GM19238 (cell line): ENCODE data around the gene MANSC1.

Source experiments
- DNase-seq: peaks from one replicate; pipeline ENCODE4 v3.0.0; 2011; ENCODE audit warnings: low spot score; ENCODE audit not compliant: insufficient read length

MANSC1 gene

DNA sequence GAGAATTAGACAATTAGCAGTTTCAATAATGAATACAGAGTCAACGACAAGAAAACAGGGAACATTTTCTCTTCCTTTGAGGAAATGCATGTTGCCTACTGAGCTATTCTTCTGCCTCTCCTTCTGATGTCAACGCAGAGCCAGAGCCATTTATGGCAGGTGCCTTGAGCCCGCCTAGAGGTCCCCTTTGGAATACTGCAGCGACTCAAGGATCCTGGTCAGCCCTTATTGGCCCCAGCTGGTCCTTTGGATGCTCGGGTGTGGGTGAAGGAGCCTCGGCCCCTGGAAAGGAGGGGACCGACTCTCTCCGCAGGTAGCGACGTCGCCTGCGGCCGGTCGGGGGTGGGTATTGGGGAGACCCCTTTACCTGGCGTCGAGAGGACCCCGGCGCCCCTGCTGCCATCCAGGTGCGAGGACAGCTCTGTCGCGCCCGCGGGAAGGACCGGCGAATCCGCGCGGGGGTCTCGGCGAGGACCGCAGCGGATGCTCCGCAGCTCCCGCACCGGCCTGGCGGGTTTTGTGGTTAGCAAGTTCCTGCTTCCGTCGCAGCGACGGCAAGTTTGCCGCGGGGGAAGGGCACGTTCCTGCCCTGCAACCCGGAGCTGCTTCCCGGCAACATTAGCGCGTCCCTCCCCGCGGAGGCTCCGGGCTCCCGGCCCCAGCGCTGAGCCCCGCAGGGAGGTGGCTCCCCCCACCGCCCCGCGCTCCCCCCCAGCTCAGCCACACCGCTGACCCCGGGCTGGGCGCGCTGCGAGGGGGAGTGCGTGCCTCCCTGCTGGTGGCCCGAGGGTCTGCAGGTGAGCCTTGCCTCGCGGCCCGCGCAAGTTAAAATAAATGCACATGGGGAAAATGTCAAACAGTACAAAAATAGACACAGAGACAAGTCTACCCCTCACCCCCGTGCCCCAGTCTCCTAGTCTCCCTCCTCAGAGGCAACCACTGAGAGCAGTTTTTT is at the start of gene MANSC1:
Gene MANSC1 (minus strand): TSS at position 532 of the 955 bp plus-strand sequence. CDS start 6,928 bp downstream, outside the sequence.
- no peak for DNase-seq

DNA sequence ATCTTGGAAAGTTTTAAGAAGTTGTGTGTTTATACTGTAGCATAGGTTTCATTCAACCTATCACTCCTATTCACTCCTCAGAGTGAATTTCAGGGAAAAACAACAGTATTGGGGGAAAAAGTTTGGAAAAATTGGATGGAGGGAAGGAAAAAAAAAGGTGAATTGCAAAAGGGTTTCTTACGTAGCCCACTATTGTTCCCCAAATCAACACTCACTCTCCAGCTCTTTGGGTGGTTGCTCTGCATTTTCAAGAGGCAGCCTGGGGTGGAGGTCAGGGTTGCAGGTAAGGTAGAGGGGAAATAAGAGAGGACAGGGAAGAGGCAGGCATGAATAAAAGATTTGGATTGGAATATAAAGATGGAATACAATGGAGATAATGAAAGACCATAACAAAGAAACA is 49.1 kb upstream of the MANSC1 start:
- DNase-seq: no peak

DNA sequence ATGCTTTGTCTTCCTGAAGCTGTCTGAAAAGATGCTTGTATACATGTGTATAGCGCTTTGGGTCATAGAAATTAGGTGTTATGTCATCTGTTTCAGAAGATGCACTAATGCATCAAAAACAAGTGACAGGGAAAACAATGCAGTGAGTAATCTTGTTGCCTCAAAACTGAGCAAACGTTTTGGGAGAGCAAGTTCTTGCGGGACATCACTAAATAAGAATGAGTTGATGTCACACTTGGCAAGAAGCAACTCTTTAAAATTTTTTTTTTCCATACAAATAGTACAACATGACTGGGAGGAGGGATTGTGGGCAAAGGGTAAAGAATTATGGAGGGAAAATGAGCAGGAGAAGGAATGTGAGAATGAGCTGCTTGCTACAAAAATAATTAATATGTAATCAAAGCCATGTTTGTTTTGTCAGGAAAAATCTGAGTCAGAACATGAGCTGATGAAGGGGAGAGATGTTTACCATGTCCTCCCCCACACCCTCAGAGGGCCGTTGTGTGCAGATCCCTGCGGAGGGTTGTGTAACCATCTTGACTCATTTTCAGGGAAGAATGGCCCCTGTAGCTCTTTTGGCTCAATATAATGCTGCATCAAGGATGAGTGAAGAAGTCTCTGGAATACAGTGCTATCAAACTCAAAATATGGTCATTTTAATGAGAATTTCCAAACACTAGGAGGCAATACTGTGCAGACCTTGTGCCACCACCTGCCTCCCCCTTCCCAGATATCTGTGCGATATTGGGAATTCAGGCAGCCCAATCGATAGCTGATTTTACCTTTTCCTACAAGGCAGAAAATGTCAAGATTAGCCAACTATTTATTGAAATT is 48.2 kb upstream of the MANSC1 start:
- no peak for DNase-seq

DNA sequence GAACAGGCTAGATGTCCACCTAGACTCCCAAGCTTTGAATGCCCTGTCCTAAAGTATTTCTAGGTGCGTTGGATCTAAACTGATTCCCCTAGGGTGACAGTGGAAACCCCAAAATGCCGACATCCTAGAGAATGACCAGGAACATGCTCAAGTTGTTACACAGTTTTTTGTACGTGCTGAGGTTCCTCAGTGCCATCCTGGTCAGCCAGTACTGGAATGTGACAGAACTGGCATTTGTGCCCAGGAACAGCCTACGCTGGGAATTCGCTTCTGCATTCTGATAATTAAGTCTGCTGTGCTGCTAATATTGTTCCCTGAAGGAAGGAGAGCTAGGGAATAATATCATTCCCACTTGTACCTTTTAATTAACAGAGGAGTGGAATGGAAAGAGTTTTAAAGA is 47.1 kb upstream of the MANSC1 start:
- DNase-seq: no peak

DNA sequence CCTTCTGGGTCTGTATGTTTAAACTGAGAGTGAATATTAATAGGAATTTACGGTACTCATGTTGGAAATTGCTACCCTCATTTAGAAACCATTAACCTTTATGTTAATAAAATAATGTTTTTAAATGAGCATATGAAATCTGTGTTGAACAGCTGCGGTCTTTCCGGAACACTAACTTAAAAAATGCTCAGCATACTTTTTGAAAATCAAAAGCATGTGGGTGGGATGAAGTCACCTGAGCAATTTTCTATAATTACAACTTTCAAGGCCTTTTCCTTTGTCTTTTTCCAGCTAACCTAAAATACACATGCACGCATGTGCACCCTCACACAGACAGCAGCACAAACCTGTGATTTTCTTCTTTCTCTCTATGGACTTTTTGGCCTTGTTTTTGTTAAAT is 46.7 kb upstream of the MANSC1 start:
- no peak for DNase-seq

DNA sequence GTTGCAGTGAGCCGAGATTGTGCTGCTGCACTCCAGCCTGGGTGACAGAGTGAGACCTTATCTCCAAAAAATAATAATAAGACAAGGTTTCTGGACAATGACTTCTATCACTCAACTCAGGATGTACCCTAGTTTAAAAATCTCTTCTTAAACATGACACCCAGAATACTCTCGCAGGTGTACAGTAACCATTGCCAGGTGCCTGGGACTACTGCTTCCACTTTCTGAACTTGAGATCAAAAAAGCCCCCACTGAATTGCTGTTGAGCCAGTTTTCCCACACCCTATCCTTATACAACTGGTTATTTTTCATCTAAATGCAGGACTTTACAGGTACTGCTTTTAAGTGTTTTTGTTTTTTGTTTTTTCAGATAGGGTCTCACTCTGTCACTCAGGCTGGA is 43.1 kb upstream of the MANSC1 start:
- no peak for DNase-seq

DNA sequence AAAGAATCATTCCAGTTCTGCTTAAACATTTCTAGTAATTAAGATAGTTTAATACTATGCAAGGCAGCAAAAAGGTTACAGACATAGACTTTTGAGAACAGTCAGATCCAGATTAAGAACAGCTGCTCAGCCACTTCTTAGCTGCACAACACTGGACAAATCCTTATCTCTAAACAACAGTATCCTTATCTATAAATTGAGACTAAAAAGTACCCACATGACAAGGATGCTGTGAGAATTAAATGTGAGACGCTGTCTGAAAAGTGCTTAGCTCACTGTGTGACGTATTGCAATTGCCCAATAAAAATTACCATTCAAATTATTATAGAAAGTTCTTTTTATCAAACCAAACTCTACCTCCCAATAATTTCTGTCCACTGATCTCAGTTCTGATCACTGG is 42.4 kb upstream of the MANSC1 start:
- DNase-seq: no peak

DNA sequence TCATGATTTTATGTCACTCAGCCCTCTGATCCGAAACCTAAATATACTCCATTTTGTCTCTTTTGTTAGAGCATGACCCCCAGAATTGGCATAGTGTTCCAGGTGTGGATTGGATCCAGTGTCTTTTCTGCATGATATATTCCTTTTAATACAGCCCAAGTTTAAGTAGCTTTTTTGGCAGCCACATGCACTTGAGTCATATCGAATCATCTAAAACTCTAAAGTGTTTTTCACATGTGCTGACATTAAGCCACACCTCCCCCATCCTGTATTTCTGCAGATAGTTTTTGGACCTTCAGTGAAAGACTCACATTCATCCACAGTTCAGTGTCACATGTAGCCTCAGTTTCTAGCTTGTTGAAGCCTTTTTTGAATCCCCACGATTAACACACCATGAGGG is 37.5 kb upstream of the MANSC1 start:
- DNase-seq: no peak

DNA sequence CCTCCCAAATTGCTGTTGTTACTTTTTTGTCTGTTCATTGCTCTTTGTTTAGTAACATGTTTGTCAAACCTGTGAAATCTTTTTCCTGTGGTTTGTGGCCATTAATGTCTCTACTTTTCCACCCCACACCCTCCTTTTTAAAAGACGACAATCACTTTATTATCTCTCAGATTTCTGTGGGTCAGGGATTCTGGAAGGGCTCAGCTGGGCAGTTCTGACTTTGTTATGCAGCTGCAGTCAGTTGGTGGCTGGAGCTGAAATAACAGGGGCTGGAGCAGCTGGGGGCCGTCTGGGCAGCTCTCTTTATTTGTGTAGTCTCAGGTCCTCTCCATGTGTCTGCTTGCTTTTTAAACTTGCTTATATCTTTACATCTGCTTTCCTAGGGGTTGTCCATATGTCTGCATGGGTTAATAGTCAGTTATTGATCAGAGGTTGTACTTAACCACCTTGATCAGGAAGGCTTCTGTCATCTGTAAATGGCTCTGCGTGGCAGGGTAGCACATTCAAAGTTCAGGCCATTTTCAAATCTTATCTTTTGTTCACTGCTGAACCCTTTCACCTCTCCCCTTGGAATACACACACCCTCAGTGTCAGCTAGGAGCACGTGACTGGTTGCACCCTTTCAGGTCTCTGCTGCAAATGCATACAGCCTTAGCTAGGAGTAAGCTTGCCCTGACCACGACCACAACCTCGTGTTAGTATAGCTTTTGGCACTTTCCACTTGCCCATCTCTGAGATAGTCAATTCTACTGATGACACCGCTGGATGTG is 34.7 kb upstream of the MANSC1 start:
- no peak for DNase-seq

DNA sequence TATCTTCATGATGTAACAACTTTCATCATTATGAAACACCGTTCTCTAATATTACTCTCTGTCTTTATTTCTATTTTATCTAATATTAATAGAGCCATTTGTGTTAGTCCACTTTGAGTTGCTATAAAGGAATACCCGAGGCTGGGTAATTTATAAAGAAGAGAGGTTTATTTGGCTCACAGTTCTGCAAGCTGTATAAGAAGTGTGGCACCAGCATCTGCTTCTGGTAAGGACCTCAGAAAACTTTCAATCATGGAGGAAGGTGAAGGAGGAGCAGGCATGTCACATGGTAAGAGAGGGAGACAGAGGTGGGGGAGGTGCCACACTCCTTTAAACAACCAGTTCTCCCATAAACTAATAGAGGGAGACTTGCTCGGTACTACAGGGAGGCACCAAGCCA is 31.9 kb upstream of the MANSC1 start:
- no peak for DNase-seq

DNA sequence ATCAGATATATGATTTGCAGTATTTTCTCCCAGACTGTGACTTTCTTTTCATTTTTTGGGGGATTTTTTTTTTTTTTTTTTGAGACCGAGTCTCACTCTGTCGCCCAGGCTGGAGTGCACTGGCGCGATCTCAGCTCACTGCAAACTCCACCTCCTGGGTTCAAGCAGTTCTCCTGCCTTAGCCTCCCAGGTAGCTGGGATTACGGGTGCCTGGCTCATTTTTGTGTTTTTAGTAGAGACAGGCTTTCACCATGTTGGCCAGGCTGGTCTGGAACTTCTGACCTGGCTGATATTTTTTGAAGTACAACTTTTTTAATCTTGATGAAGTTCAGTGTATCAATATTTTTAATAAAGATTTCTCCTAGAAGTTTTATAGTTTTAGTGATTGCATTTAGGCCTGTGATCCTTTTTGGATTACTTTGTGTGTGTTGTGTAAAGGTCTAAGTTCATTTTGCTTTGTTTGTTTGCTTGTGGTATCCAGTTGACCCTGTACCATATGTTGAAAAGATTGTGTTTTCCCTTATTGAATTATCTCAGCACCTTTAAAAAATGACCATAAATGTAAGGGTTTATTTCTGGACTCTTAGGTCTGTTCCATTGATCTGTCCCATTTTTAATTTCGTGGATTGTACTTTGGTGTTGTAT is 31.0 kb upstream of the MANSC1 start:
- no peak for DNase-seq

DNA sequence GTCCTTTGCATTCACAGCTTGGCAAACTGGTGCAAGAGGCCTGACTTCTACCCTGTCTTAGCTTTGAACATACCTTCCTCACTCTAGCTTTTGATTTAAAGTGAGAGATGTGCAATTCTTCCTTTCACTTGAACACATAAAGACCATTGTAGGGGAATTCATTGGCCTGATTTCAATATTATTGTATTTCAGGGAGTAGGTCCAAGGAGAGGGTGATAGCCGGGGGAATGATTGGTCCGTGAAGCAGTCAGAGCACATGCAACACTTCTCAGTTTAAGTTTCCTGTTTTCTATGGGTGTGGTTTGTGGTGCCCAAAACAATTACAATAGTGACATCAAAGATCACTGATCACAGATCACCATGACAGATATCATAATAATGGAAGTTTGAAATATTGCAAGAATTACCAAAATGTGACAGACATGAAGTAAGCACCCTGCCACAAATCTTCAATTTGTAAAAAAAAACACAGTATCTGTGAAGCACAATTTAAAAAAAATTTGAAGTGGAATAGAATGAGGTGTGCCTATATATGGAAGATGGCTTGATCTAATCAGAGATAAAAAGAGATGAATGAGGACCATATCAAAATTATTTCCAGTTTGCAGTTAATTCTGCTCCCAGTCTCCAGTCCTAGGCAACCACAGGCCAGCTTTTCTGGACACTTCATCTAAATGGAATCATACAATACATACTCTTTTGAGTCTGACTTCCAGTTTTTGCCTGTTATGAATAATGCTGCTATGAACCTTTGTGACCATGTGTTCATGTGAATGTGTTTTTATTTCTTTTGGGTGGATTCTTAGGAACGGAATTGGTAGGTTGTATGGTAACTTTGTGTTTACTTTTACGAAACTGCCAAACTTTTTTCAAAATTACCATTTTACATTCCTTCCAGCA is 30.0 kb upstream of the MANSC1 start:
- DNase-seq: no peak

DNA sequence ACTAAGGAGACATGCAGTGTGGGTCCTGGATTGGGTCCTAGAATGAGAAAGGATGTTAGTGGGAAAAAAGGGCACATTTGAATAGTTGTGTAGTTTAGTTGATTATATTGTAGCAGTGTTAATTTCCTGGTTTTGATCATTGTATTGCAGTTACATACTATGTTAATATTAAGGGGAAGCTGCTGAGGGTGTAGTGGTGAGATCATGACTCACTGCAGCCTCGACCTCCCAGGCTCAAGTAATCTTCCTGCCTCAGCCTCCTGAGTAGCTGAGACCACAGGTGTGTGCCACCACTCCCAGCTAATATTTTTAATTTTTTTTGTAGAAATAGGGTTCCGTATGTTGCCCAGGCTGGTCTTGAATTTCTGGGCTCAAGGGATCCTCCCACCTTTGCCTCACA is 28.6 kb upstream of the MANSC1 start:
- DNase-seq: no peak

DNA sequence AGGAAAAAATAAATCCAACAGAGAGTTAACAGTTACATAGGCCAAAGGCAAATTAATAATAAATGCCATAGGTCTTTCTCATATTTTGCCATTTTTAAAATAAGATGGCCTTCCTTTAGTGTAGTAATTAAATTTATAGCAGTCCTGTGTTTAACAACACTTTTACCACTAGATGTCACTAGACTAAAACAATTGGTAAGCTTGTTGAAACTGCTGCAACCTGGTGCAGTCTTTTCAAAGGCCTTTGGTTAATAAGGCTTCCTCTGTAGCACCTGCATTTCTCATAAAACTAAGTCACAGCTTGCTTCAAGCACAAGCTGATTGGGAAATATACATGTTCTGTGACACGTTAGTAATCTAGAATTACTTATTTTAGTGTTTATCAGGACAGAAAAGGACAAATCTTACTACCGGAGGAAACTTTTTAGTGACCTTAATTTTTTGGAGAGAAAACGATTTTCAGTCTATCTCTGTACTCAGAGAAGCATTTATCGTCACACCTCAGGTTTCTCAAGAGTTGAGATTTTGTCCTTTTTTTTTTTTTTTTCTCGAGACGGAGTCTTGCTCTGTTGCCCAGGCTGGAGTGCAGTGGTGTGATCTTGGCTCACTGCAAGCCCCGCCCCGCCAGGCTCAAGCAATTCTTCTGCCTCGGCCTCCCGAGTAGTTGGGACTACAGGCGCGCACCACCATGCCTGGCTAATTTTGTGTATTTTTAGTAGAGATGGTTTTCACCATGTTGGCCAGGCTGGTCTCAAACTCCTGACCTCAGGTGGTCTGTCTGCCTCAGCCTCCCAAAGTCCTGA is 26.8 kb upstream of the MANSC1 start:
- DNase-seq: peak; percentile 32

DNA sequence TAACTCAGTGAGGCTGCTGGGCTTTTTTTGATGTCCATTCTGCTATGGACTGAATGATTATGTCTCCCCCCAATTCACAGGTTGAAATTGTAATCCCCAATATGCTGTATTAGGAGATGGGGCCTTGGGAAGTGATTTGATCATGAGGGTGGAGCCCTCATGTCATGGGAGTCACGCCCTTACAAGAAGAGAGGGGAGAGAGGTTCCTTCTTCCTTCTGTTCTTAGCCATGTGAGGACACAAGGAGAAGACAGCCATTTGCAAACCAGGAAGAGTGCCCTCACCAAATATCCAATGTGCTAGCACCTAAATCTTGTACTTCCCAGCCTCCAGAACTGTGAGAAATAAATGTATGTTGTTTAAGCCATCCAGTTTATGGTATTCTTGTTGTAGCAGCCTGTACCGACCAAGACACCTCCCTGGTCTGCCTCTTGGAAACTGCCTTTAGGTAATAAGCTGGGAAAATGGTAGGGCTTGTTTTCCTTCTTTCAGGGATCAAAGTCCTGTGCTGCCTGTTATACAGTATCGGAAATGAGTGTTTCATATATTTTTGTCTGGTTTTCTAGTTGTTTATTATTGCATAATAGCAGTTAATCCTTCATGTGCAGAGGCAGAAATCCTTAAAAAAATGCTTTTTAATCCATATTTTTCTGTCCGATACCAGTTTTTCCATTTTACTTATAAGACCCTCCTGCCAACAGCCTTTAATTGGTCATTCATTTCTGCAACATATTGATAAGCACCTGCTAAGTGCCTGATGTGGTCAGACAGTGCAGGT is 23.1 kb upstream of the MANSC1 start:
- DNase-seq: no peak

DNA sequence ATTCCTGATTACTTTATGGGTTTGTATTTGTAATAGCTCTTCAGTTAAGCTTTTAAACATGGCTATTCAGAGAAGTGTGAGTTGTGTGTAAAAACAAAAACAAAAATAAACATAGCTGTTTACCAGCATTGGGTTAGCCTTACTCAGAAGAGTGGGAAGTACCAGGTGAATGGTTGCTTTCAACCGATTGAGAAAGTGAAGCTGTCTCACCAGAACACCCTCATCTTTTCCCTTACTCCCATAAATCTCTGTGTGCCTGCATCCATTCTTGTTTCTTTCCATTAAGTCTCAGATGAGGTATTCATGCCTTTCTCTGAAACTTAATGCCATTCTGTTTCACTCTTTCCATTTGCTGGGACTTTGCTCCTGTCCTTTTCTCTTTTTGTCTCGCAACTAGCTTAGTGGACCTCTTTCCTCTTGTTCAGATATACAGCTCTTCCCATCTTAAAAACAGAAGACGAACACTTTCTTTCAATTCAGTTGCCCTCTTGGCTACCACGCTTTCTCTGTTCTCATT is 17.5 kb upstream of the MANSC1 start:
- DNase-seq: no peak

DNA sequence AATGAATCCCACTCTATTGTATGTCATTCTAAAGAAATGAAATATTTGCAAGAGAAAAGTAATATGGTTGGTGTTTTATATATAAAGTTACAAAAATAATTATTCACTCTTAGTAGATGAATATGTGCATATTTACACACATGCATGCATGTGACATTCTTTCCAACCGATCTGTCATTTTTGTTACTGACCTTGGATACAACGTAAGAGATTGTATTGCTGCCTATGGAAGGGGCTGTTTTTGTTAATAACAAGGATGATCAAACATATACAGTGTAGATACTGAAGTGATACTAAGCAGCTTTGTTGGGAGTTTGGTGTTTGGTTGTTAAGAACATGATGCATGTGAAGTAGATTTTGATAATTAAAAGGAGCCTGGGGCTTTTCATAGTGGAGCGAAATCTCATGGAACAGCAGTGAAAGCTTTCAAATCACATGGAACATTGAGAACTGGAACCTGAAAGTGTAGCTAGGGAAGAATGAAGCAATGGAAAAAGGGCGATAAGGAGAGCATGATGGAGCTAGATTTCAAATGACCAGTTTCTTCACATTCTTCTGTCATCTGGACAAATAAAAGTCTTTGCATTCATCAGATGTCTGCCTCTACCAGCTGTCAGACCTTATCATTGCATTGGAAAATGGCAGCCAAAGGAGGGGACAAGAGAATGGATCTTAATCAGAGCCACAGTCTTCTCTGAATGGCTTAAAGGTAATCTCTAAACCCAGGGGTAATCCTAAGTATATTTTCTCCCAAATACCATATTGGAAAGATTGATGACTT is 16.8 kb upstream of the MANSC1 start:
- DNase-seq: no peak
